GM21737 (cell line): Measurements from ENCODE around the gene LITAF.

Experiments used
- ATAC-seq: cut with Tn5 transposase; IDR thresholded peaks from one replicate; pipeline ENCODE4 v1.9.1; 2021; ENCODE audit warnings: mild to moderate bottlenecking, moderate library complexity; ENCODE audit not compliant: unreplicated experiment

The LITAF gene

DNA sequence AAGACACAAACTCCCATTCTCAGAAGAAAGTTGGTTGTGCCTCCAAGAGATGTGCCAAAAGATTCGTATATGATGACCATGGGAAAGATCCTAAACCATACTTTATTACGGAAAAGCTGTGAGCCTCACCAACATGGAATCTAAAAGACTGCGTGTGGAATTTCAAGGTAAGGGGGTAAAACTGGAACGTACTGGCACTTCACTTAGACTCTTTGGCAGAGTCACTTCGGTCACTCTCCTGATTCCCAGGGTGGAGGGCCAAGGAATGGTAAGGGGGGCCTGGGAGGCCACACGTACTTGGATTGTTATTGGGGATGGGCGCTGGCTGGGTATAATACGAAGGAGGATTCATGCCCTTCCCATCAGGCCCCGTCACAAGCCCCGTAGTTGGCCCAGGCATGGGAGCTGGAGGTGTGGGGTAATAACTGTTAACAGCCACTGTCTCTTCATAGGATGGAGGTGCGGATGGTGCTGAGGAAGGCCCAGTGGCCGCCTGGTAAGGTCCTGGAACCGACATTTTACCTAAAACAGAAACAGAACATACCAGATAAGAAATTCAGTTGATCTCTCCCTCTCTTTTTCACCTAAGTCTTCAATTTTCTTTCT, 30.4 kb downstream of the LITAF start:
- ATAC-seq: no peak

DNA sequence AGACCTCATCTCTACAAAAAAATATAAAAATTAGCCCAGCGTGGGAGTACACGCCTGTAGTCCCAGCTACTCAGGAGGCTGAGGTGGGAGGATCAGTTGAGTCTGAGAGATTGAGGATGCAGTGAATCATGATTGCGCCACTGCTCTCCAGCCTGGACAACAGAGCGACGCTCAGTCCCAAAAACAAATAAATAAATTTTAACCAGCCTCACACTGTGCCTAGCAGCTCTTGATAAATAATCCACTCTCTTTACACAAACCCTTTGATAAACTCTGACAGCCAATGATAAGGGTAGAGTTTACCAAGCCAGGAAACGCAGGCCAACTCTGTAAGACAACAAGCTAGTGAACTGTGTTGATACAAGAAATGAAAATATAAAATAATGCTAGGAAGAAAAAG, 32.7 kb downstream of the LITAF start:
- ATAC-seq: no peak

DNA sequence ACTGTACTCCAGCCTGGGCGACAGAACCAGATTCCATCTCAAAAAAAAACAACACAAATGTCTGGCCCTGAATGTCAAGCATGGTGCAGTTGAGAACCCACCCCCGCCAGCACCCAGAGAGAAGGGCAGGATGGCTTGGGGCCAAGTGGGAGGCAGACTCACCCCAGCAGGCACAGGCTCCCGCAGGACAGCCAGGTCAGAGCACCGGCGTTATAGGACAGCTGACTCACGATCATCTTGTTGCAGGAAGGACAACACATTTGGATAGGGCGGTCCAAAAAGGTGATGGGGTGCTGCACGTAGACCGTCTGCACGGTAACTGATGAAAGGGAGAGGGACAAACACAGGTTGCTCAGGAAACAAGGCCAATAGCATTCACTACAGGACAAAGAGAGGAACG, 33.3 kb downstream of the LITAF start:
- ATAC-seq: no peak

DNA sequence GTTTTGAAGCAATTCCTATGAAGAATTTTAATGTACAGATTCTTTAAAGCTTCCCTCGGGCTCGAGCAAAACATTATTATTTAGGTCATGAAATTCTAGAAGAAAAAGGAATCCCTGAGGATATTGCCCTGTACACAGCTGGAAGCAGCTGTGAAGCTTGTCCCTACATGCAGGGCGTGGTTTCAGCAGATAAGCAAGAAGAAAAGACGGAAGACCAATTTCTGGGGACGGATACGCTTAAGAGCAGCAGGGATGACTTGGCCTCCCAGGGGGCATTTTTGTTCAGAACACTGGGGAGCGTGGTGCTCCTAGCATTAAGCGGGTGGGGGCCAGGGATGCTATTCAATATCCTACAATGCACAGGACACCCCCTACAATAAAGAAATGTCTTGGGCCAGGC, 34.3 kb downstream of the LITAF start:
- no peak for ATAC-seq

DNA sequence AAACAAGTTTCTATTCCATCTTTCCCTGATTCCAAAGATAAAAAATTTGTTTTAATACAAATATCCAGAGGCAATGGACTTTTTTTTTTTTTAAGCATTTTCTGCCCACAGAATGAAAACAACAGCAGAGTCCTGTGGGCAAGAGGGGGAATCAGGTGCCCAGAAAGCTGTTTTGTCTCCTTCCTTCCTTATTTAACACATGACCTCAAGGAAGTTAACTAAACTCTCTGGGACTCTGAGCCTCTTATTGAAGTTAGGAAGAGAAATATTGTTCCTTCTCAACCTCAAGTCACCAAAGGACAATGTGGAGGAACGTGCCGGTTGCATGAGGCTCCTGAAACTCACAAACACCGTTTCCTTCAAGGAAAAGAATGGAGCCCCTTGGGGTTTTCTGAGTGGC, 34.9 kb downstream of the LITAF start:
- ATAC-seq: no peak

DNA sequence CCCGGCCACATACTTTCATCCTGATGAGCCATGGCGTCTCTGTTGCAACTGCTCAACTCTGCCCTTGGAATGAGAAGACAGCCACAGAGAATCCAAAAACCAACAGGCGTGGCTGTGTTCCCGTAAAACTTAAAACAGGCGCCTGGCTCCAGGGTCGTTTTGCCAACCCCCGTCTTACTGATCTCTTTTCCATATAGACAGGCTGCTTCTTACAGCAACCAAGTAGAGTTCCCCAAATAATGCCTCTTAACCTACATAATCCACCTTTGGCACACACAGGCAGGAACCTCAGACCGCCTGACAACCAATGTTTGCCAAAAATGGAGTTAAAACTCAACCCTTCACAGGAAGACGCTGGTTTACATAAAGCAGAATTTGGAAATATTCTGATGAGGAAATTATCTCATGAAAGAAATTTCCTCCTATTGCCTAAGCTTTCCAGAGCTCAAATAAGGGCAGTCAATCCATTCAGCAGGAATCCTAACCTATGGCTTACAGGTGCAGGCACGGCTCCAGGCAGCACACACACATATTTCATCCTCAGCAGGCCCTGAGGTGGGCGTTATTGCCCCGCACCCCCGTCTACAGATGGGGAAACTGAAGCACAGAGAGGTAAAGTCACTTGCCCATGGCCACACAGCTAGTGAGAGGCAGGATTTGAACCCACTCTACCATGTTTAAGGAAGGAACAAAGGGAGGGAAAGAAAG, 35.8 kb downstream of the LITAF start:
- no peak for ATAC-seq

DNA sequence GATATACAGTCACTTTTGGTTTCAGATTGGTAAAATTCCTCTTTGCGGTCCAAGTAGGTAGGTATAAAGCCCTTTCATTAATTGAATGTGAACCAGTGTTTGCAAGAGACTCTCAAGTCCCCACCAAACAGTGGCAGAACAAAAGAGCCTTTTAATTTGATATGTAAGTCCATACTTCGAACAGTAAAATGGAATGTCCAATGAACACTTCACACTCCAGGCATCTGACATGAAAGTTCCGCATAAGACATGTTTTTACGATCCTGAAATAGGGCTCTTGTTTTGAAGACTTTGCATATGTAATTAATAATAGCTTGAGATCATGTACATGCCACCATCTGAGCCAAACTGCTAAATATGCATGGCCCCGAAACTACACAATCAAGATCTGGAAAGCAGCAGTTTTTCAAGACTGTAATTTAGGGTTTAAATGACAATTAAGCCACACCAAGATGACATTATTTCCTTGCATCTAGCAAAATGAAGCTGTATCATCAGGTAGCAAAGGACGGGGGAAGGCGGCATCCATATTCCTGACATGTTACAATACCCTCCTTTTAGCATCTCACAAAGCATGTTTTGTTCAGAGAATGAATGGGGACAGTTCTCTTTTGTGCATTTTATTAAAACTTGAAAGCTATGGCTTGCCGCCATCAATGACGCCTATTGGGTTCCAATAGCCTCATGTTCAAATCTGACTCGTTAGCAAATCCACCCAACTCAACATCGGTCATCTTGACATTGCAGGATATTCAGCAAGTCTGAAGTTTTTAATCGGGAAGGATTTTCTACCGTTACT, 39.4 kb downstream of the LITAF start:
- no peak for ATAC-seq

DNA sequence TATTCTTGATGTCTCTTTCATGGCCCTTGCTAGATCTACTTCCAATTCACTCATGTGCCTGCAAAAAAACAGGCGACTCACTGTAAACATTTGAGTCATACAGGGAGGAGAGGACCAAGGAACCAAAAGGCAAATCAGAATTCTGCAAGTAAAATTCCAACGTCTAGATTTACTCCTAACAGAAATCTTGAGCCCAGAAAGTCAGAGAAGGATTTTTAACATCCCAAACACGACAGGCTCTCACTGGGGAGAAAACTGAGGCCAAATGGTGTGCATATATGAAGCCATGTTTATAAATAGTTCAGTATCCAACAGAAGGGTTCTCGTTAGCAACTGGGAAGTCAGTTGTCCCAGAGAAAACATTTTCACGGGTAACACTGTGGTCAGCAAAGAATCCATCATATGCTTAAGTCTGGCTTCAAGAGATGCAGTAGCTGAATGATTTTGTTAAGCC, 40.1 kb downstream of the LITAF start:
- ATAC-seq: no peak

DNA sequence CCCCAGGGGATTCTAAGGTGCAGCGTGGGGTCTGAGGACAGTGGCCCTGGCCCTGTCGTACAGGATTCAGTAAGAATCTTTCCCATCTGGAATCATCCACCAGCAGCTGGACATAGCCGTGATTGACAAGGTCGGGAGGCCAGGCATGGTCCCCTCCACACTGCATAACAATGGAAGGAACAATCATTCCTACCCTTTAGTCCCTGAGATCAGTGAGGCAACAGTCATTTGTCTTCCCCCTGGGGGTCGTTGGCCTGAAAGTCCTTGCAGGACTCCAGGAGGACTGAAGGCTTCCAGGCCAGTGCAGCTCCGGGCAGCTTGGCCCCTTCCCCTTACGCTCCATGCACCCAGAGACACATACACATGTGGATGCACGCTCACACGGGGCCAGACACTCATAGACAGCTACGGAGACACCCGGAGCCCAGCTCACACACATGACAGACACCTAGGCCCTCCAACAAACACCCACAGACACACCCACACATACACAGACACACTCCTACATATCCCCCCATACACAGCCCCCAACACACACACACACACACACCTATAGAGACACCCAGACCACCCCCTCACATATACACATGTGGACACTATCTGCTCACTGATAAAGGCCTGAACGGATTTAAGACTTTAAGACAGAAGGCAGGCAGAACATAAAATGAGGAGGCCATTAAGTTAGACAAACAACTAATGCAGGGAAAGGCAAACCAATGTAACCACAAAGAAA, 42.9 kb downstream of the LITAF start:
- ATAC-seq: no peak

DNA sequence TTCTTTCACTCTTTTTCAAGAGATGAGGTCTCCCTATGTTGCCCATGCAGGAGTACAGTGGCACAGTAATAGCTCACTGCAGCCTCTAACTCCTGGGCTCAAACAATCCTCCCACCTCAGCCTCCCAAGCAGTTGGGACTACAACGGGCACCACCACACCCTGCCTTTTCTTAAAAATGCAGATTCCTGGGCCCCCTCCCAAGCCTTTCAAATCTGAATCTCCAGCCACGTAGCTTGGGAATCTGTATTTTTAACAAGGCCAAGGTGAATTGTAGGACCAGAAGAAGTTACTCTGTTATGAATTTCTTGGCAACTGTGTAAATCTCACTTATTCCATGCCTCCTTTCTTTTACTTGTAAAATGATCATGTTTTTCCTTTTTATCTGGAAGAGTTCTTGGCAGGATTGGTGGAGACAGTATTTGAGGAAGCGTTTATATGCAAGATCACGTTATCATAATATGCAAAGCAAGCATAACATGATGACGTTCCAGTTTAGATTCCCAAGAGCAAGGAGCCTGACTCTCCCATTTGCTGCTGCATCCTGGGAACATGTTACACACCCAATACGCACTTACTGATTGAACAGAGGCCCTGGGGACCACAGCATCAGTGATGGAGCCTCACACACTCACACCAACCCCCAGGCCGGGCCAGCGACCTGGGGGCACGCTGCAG, 44.5 kb downstream of the LITAF start:
- ATAC-seq: no peak

DNA sequence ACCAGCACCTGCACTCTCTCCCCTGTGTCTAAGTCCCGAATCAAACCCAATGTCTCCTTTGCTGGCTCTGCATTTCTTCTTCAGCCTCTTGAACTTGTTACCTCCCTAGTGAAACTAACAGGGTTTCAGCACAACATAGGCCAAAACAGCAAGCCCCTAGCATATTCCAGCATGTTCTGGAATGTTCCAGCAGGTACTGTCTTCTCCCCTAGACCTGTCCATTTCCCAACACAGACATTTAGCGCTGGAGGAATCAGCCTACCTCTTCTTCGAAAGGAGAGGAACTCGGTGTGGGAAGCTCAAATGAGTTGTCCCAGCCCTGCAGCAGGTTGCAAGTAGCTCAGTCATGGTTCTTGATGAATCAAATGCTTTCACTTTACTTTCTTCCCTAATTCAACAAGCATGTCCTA, 47.1 kb downstream of the LITAF start:
- no peak for ATAC-seq

DNA sequence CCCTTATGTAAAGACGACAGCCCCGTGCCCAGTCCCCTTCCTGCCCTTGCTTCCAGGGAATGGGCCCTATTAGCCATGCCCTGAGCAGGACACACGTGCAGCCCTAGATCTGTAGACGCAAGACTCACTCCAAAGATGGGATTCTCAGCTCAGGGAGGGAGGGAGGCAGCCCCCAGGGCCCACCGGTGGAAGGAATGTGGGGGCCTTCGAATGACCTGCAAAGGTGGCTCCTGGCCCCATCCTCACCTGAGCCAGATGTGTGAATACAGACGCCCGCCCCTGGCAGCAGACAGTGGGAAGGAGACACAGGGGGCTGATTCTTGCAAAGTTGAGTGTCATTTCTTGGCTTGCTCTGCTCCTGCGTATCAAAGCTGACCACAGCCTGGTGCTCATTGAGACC, 47.8 kb downstream of the LITAF start:
- no peak for ATAC-seq

DNA sequence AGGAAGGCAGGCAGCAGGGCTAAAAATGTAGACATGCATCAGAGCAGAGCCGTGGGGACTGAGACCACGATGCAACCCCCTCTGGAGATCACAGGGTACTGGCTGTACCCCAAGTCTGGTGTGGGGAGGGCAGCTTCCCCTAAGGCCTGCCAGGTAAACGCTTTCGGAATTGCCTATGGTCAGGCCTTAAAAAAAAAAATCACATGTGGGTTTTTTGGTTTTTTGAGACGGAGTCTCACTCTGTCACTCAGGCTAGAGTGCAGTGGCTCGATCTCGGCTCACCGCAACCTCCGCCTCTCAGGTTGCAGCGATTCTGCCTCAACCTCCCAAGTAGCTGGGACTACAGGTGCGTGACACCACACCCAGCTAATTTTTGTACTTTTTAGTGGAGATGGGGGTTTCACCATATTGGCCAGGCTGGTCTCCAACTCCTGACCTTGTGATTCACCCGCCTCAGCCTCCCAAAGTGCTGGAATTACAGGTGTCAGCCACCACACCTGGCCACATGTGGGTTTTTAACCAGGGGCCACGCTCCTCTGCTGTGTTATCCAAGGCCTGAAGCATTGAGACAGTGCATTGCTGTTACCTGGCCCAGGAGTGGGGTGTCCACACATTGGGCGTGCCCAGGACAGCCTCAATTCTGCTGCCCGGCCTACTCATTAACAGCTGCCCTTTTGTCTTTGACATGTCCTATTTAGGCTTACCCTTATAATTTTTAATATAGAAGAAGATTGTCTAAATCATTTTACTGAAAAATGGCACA, 50.4 kb downstream of the LITAF start:
- no peak for ATAC-seq

DNA sequence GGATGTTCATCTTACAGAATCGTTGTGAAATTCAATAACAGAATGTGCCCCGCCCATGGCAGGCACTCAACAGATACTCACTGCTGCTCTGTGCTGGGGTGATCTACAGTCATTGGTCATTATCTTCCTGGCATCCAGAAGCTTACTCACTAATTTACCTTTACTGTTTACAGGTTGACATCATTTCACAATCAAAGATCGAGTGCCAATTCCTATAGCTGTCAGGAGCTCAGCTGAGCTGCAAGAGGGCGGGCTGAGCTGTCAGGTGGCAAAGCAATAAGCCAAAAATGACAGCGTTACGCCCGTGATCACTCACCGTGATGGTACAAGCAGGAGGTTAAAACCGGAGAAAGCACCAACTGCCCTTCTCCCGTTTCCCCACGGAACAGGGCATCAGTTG, 51.2 kb downstream of the LITAF start:
- ATAC-seq: no peak

DNA sequence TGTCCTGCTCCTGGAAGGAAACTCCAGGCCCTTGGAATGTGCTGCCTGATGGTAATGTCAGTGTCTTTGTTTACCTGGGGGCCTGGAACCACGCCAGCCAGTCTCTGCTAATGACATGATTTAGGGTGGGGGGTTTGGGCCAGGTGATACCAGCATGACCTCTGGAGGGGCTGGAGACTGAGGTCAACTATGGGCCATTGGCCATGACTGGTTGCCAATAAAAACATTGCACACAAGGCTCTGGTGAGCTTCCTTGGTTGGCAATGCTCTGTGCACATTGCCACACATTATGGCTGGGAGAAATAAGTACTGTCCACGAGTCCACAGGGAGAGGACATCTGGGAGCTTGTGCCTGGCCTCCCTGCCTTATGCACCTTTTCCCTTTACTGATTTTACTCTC, 52.5 kb downstream of the LITAF start:
- ATAC-seq: no peak

DNA sequence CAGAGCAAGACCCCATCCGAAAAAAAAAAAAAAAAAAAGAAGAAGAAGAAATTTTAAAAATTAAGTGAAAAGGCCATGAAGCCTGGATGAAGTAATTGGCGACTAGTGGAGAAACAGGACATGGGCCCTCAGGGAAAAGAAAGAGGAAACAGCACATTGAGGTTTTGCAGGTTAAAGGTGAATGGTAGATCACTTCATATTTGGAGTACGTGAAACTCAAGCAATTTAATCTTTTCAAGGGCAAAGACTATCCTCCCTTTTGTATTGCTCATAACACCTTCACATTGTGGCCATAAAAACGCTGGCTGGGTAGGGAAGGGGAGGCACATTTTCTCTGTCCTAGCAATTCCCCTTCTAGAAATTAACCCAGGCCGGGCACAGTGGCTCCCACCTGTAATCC, 53.1 kb downstream of the LITAF start:
- ATAC-seq: no peak

DNA sequence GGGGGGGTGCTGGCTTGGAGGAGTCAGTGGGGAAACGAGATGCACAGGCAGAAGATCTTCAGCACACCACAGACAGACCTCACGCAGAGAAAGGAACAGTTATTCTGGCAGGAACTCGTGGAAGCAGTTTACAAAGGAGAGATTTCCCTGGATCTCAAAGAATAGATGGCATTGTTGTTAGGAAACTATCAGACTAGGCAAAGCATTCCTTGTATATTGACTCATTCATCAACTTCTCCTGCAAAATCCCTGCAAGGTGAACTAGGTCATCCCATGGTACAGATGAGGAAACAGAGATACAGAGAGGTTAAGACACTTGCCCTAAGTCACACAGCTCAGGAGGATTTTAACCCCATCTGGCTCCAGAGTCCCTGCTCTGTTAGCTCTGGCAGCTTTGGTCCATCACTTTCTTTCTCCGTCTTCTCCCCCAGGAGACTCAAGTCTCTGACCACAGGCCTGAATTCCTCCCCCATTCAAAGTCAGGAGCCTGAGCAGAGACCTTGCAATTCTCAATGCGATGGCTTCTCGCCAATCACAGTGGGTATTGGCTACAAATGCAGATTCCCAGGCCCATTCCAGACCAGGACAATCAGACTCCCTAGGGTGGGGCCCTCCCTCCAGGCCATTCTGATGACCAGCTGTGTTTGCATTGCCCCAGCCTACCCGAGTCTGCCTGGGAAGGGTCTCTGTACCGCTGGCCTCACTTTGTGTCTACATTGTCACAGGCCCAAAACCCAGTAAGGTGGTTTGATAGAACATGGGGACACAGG, 56.4 kb downstream of the LITAF start:
- no peak for ATAC-seq

DNA sequence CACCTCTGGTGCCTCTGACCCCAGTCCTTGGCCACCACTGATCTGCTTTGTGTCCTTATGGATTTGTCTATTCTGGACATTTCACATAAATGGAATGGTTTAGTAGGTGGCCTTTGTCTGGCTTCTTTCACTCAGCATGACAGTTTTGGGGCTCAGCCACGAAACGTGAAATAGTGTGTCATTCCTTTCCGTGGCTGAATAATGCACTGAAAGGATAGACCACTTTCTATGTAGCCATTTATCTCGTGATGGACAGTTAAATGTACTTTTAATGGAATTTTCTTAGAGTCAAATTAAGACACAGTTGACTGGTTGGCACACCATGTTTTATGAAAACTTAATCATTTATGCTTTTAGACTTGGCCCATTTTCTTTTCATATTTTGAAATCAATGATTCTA, 57.4 kb downstream of the LITAF start:
- no peak for ATAC-seq

DNA sequence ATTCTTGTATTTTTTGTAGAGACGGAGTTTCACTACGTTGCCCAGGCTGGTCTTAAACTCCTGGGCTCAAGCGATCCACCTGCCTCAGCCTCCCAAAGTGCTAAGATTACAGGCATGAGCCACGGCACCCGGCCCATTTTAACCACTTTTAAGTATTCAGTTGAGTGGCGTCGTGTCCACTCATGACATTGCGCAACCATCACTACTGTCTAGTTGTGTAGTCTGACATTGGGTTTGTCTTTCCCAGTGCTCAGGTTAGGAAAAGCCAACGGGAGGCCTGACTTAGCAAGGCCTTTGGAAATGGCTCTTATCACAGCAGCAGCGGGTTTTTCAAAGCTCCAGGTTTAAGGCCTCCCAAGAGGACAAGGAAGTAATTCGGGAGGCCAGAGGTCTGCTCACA, 58.7 kb downstream of the LITAF start:
- no peak for ATAC-seq
